OCI-LY1 (cell line): ENCODE measurements around the gene IMMT.

Experiments
- H2AFZ ChIP-seq: fragments of 200-600 bp; sonication (generic), shearing (Covaris generic); 2 replicates; pipeline ENCODE4 v1.6.0; 2014; ENCODE audit warnings: antibody characterized with exemption, mild to moderate bottlenecking, low read length
- H3F3A ChIP-seq: fragments of 200-600 bp; sonication (generic), shearing (Covaris generic); 2 replicates; pipeline ENCODE4 v1.6.0; 2014; ENCODE audit warnings: mild to moderate bottlenecking, antibody characterized with exemption, low read length, moderate library complexity; ENCODE audit not compliant: insufficient read depth
- H3K27ac ChIP-seq: fragments of 200-600 bp; sonication (generic); 2 replicates; pipeline ENCODE4 v1.5.1; 2014; ENCODE audit warnings: low read length, mixed run types, mild to moderate bottlenecking, low read depth; ENCODE audit not compliant: poor library complexity, severe bottlenecking
- H3K27me3 ChIP-seq: fragments of 200-600 bp; sonication (generic); 2 replicates; pipeline ENCODE4 v1.6.0; 2014; ENCODE audit warnings: antibody characterized with exemption, mild to moderate bottlenecking, low read length, moderate library complexity; ENCODE audit not compliant: insufficient read depth
- H3K36me3 ChIP-seq: fragments of 200-600 bp; sonication (generic); 2 replicates; pipeline ENCODE4 v1.6.1; 2014; ENCODE audit warnings: mild to moderate bottlenecking, antibody characterized with exemption, low read length, moderate library complexity, mixed read lengths; ENCODE audit not compliant: insufficient read depth
- H3K4me1 ChIP-seq: fragments of 200-600 bp; sonication (generic); 2 replicates; pipeline ENCODE4 v1.5.1; 2014; ENCODE audit warnings: mild to moderate bottlenecking, low read length, moderate library complexity; ENCODE audit not compliant: insufficient read depth, severe bottlenecking
- H3K4me2 ChIP-seq: fragments of 200-600 bp; sonication (generic), shearing (Covaris generic); 2 replicates; pipeline ENCODE4 v1.6.1; 2014; ENCODE audit warnings: low read length
- H3K4me3 ChIP-seq: fragments of 200-600 bp; sonication (generic); 2 replicates; pipeline ENCODE4 v1.5.1; 2014; ENCODE audit warnings: low read length, low read depth, mild to moderate bottlenecking, mixed read lengths; ENCODE audit not compliant: poor library complexity, severe bottlenecking
- H3K79me2 ChIP-seq: fragments of 200-600 bp; shearing (Covaris generic); 2 replicates; pipeline ENCODE4 v1.6.1; 2016; ENCODE audit warnings: mixed run types, low read length, mixed read lengths; ENCODE audit not compliant: insufficient read depth
- H3K9ac ChIP-seq: fragments of 200-600 bp; sonication (generic), shearing (Covaris generic); 2 replicates; pipeline ENCODE4 v1.6.1; 2014; ENCODE audit warnings: mild to moderate bottlenecking, low read length, mixed read lengths
- H3K9me2 ChIP-seq: fragments of 200-600 bp; sonication (generic), shearing (Covaris generic); 2 replicates; pipeline ENCODE4 v1.6.1; 2014; ENCODE audit warnings: low read depth, mild to moderate bottlenecking, low read length, mixed read lengths
- H3K9me3 ChIP-seq: fragments of 200-600 bp; shearing (Covaris generic); 2 replicates; pipeline ENCODE4 v1.6.1; 2014; ENCODE audit warnings: low read length, mixed read lengths
- H4K20me1 ChIP-seq: fragments of 200-600 bp; sonication (generic), shearing (Covaris generic); 2 replicates; pipeline ENCODE4 v1.6.0; 2016; ENCODE audit warnings: mild to moderate bottlenecking, low read length; ENCODE audit not compliant: insufficient read depth
- EZH2 ChIP-seq: fragments of 200-600 bp; sonication (generic), shearing (Covaris generic); IDR thresholded peaks from 2 replicates; pipeline ENCODE4 v1.8.0; 2017; ENCODE audit warnings: borderline replicate concordance, mixed run types, mild to moderate bottlenecking, antibody characterized with exemption, low read length, moderate library complexity, mixed read lengths
- TF ChIP-seq, protein P1 (sequence below): fragments of 200-600 bp; sonication (generic), shearing (Covaris generic); IDR thresholded peaks from 2 replicates; pipeline ENCODE4 v1.5.1; 2017; ENCODE audit warnings: mild to moderate bottlenecking, antibody characterized with exemption, low read length, moderate library complexity, mixed read lengths

The IMMT gene

DNA sequence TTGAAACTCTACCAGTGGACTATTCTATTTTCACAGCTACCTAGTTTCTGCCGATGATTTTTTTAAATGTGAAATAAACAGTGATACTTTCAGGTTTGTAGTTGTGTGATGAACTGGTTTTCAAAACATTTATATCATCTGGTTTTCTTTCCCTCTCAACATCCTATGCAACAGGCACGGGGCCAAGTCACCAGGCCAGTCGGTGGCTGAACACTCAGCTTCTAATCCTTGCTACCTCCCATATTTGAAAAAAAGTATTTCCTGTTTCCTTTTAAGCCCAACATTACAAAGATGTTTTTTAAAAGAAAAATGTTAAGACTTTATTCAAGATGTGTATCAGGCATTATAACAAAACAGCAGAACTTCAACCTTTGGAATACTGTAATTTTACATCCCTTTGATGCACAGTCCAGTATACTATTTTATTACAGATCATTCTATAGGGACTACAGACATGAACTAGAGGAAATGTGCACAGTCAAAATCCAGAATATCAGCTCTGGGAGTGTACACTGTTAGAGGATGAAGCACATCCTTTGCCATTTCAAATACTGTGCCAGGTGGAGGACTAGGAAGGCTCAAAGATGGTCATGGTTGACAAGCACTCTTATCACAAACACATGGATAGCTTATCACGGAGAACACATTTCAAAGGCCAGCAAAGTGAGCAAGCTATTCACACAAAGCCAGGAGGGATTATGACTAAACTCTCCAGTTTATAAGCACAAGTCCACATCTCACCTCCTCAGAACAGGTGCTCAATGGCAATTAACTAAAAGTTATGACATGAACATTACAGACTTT is 18.6 kb upstream of the IMMT start:
- Histone ChIP-seq H3K9ac (no peak overlapping the region), H3F3A (no peaks in the 10 kb centered on the region), H3K36me3 (peaks cover 51% of the 10 kb centered on the region), H3K27ac (no peak overlapping the region), H2AFZ (no peak overlapping the region), H3K9me3 (no peaks in the 10 kb centered on the region), H4K20me1 (no peaks in the 10 kb centered on the region), H3K4me2 (no peak overlapping the region), H3K9me2 (no peaks in the 10 kb centered on the region), H3K79me2 (no peaks in the 10 kb centered on the region), H3K4me1 (no peaks in the 10 kb centered on the region), H3K27me3 (no peaks in the 10 kb centered on the region), H3K4me3 (no peak overlapping the region)
- TF ChIP-seq, protein P1, sequence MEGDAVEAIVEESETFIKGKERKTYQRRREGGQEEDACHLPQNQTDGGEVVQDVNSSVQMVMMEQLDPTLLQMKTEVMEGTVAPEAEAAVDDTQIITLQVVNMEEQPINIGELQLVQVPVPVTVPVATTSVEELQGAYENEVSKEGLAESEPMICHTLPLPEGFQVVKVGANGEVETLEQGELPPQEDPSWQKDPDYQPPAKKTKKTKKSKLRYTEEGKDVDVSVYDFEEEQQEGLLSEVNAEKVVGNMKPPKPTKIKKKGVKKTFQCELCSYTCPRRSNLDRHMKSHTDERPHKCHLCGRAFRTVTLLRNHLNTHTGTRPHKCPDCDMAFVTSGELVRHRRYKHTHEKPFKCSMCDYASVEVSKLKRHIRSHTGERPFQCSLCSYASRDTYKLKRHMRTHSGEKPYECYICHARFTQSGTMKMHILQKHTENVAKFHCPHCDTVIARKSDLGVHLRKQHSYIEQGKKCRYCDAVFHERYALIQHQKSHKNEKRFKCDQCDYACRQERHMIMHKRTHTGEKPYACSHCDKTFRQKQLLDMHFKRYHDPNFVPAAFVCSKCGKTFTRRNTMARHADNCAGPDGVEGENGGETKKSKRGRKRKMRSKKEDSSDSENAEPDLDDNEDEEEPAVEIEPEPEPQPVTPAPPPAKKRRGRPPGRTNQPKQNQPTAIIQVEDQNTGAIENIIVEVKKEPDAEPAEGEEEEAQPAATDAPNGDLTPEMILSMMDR: no peak
- TF ChIP-seq EZH2: no peak

DNA sequence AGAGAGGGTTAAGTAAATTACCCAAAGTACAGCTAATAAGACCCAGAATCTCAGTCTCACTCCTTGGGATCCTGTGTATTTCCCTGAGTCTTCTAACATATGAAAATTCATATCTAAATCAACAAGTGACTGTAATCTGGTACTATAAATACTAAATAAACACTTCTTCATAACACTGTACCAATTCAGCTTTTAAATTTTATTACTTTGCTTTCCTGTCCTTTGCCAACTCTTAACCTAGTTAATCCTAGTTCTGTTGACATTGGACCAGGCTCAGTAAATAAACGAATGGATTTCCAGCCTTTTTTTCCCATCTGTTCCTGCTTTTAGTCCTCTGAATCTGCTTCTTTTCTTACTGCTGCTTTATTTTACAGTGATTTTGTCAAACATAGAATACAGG is 17.8 kb upstream of the IMMT start:
- H3K9ac ChIP-seq: no peak overlapping the region
- H4K20me1 ChIP-seq: no peaks in the 10 kb centered on the region
- no peak overlapping the region for H3K27ac ChIP-seq
- H3K4me1 ChIP-seq: no peaks in the 10 kb centered on the region
- no peaks in the 10 kb centered on the region for H3K27me3 ChIP-seq
- peaks cover 60% of the 10 kb centered on the region for H3K36me3 ChIP-seq
- no peaks in the 10 kb centered on the region for H3K79me2 ChIP-seq
- no peak overlapping the region for H3K4me2 ChIP-seq
- TF ChIP-seq, protein P1: no peak
- no peak for TF ChIP-seq EZH2
- H3K4me3 ChIP-seq: no peak overlapping the region
- no peaks in the 10 kb centered on the region for H3K9me2 ChIP-seq
- H2AFZ ChIP-seq: no peak overlapping the region
- H3K9me3 ChIP-seq: no peaks in the 10 kb centered on the region
- no peaks in the 10 kb centered on the region for H3F3A ChIP-seq

DNA sequence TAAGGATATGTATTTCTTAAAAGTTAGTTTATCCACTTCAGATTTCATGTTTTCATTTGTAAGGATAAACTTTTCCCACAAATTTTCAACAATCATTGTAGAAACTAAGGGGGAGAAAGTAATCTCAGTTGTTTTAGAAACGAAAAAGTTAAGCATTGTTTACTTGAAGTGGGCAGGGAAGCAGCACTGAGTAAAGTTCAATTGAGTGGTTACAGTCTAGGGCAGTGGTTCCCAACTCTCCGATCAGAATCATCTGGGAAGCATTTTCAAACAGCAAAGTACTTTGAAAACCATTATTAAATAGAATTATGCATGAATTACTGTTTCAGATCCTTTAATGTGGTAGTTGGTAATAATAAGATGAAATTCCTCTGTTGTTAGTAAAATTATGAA is 16.5 kb upstream of the IMMT start:
- no peak overlapping the region for H2AFZ ChIP-seq
- no peak overlapping the region for H3K9ac ChIP-seq
- H3K4me2 ChIP-seq: no peak overlapping the region
- no peaks in the 10 kb centered on the region for H3K4me1 ChIP-seq
- H3K9me3 ChIP-seq: no peaks in the 10 kb centered on the region
- no peak overlapping the region for H3K4me3 ChIP-seq
- H3K27me3 ChIP-seq: no peaks in the 10 kb centered on the region
- H3K36me3 ChIP-seq: peaks cover 72% of the 10 kb centered on the region
- H3K79me2 ChIP-seq: no peaks in the 10 kb centered on the region
- TF ChIP-seq, protein P1: no peak
- TF ChIP-seq EZH2: no peak
- no peaks in the 10 kb centered on the region for H3F3A ChIP-seq
- no peaks in the 10 kb centered on the region for H4K20me1 ChIP-seq
- no peaks in the 10 kb centered on the region for H3K9me2 ChIP-seq
- no peak overlapping the region for H3K27ac ChIP-seq
